Lung (tissue), 16 donors: ENCODE data around the gene AKT2. TPM values are rescaled to one million over a fixed set of nuclear protein-coding genes. Genes with fewer than 3 reads are reported as not detected.
A peak's percentile ranks its signal among the peaks of the same experiment; 100 is the strongest.
"Not testable (repeated sequence)": the region's sequence is repeated elsewhere in the genome, so short reads cannot be mapped to it uniquely, and the experiment has no call there.

Experiments
- ATAC-seq: fragments of 200-7000 bp; cut with Tn5 transposase; one replicate; pipeline ENCODE4 v1.9.1; 2020; ENCODE audit warnings: moderate number of reproducible peaks; ENCODE audit not compliant: insufficient read depth, low FRiP score
- DNase-seq, 3 donors: peaks; one replicate each; pipeline ENCODE4 v3.0.0-alpha.2; 2013 to 2017
- H3K27ac ChIP-seq, 2 donors: one replicate each; pipeline ENCODE4 v1.5.1; 2013; ENCODE audit warnings: mild to moderate bottlenecking in 2 of 2, moderate library complexity in 2 of 2, control low read depth in 1 of 2, inconsistent platforms in 1 of 2, low read depth in 1 of 2, low read length in 1 of 2
- H3K27me3 ChIP-seq, 3 donors: one replicate each; pipeline ENCODE4 v1.5.1; 2013; ENCODE audit warnings: low read length in 2 of 3; ENCODE audit not compliant: control insufficient read depth in 3 of 3, insufficient read depth in 3 of 3
- H3K36me3 ChIP-seq, 4 donors: one replicate each; pipeline ENCODE4 v1.5.1; 2013; ENCODE audit warnings: low read length in 4 of 4, mild to moderate bottlenecking in 1 of 4, moderate library complexity in 1 of 4; ENCODE audit not compliant: control insufficient read depth in 4 of 4, insufficient read depth in 4 of 4
- H3K4me1 ChIP-seq, 5 donors: one replicate each; pipeline ENCODE4 v1.5.1; 2013; ENCODE audit warnings: low read length in 5 of 5, mild to moderate bottlenecking in 2 of 5, moderate library complexity in 1 of 5; ENCODE audit not compliant: control insufficient read depth in 5 of 5, insufficient read depth in 5 of 5
- H3K4me3 ChIP-seq: one replicate; pipeline ENCODE4 v1.5.1; 2013; ENCODE audit warnings: mild to moderate bottlenecking, control low read depth, moderate library complexity
- H3K9ac ChIP-seq, 2 donors: one replicate each; pipeline ENCODE4 v1.5.1; 2013; ENCODE audit warnings: low read length in 2 of 2, control low read depth in 1 of 2; ENCODE audit not compliant: insufficient read depth in 1 of 2
- H3K9me3 ChIP-seq, 4 donors: one replicate each; pipeline ENCODE4 v1.5.1; 2013; ENCODE audit warnings: low read length in 3 of 4, mild to moderate bottlenecking in 1 of 4, moderate library complexity in 1 of 4; ENCODE audit not compliant: control insufficient read depth in 4 of 4, insufficient read depth in 3 of 4
- WGBS, 2 donors: extraction: QIAGEN DNeasy Blood & Tissue Kit; methylation state at CpG; one replicate each; pipeline ENCODE4 v1.1.7; 2013; 5-methylcytosine and 5-hydroxymethylcytosine counted together
- long read RNA-seq, 5 donors: transcript quantifications; one replicate each; lab custom pipeline, GENCODE V29; 2026
- polyA plus RNA-seq, 2 donors: library from polyadenylated mRNA; stranded (reverse); fragments of 200-250 nt; gene quantifications; one replicate each; pipeline ENCODE4 v1.2.1, GENCODE V29; 2013
- total RNA-seq, 2 donors: library from RNA; depleted of rRNA in 1 of 2; stranded (reverse); fragments of >200 nt in 1 of 2; gene quantifications; one replicate each; pipeline ENCODE4 v1.2.1, GENCODE V29; 2014 to 2021
- TF ChIP-seq, protein P1 (sequence below): IDR thresholded peaks from 2 replicates; pipeline ENCODE4 v1.5.1; 2012; ENCODE audit warnings: mild to moderate bottlenecking; ENCODE audit errors: control extremely low read depth, extremely low read depth
- donor health status: control.
- donor health status: control.
- donor health status: Bipolar disorder and iron deficiency.
- donor health status: healthy.
- donor health status: DM: yes; HTN: yes; CAD: no.

Gene AKT2
- total RNA-seq = 100 to 1,000 TPM; 117 to 138 TPM
- polyA plus RNA-seq = 10 to 100 TPM; 62.3 to 69.7 TPM
- long read RNA-seq, donor 1, full-length matches to known transcripts = 27 of 78 reads
- long read RNA-seq, donor 1, partial matches to known transcripts = 51 of 78 reads
- long read RNA-seq, donor 1, other reads (novel, unspliced or antisense) = 0 of 78 reads
- long read RNA-seq, donor 2, full-length matches to known transcripts = 8 of 17 reads
- long read RNA-seq, donor 2, partial matches to known transcripts = 9 of 17 reads
- long read RNA-seq, donor 2, other reads (novel, unspliced or antisense) = 0 of 17 reads
- long read RNA-seq, donor 3, full-length matches to known transcripts = 11 of 40 reads
- long read RNA-seq, donor 3, partial matches to known transcripts = 29 of 40 reads
- long read RNA-seq, donor 3, other reads (novel, unspliced or antisense) = 0 of 40 reads
- long read RNA-seq, donor 4, full-length matches to known transcripts = 15 of 34 reads
- long read RNA-seq, donor 4, partial matches to known transcripts = 19 of 34 reads
- long read RNA-seq, donor 4, other reads (novel, unspliced or antisense) = 0 of 34 reads
- long read RNA-seq, donor 5, full-length matches to known transcripts = 24 of 95 reads
- long read RNA-seq, donor 5, partial matches to known transcripts = 63 of 95 reads
- long read RNA-seq, donor 5, other reads (novel, unspliced or antisense) = 8 of 95 reads

DNA sequence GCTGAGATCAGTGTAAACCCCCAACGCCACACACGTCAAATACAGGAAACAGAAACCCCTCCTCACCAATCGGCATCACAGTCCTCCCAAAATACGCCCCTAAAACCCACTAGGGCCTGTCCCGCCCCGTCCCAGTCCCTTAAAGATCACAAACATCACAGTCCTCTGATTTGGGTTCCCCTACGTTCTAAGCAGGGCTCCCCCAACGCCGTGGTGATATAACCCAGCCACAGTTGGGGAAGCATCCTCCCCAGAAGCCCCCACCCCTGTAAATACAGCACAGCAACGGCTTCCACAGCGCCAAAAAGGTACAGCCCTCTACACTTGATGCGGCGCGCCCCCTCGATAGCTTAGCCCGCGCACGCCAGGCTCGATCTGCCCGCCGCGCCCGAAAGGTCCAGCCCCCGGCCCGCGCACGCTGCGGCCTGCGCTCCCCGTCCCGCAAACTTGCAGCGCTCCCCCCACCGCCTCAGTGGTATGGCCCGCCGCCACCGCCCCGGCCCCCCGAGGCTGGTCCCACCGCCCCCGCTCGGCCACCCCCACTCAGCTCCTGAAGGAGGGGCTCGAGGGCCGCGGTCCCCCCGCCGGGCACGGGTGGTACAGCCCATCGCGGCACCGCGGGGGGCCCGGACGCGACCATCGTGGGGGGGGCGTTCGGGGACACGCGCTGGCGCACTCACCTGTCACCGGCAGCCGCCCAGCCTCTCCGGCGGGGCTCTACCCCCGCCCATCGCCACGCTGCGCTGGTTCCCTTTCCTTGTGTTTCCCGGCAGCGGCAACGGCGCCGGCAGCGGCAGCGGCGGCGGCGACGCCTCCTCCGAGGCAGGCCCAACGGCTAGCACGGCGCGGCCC is at the start of gene AKT2:
Gene AKT2, minus strand, starts transcription at position 845 of the 852 bp plus-strand sequence. CDS start 20,078 bp downstream, outside the sequence.
- no peaks in the 10 kb centered on the region for H3K27me3 ChIP-seq
- WGBS, 2 donors = 0 to 1% methylated on average over 54 to 84 of the region's 84 CpGs
- H3K4me3 ChIP-seq = peak within 1 kb of the TSS; percentile 60
- H3K9ac ChIP-seq = peak within 1 kb of the TSS; percentile 66 to 97
- H3K4me1 ChIP-seq = peaks cover 5 to 42% (median 19%) of the 10 kb centered on the region in 5 donors
- TF ChIP-seq, protein P1, sequence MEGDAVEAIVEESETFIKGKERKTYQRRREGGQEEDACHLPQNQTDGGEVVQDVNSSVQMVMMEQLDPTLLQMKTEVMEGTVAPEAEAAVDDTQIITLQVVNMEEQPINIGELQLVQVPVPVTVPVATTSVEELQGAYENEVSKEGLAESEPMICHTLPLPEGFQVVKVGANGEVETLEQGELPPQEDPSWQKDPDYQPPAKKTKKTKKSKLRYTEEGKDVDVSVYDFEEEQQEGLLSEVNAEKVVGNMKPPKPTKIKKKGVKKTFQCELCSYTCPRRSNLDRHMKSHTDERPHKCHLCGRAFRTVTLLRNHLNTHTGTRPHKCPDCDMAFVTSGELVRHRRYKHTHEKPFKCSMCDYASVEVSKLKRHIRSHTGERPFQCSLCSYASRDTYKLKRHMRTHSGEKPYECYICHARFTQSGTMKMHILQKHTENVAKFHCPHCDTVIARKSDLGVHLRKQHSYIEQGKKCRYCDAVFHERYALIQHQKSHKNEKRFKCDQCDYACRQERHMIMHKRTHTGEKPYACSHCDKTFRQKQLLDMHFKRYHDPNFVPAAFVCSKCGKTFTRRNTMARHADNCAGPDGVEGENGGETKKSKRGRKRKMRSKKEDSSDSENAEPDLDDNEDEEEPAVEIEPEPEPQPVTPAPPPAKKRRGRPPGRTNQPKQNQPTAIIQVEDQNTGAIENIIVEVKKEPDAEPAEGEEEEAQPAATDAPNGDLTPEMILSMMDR = no peak
- peaks cover 0 to 7% (median 3%) of the 10 kb centered on the region in 4 donors for H3K36me3 ChIP-seq
- no peaks in the 10 kb centered on the region for H3K9me3 ChIP-seq
- DNase-seq = peak; percentile 82 to 88 (median 87)
- peak within 1 kb of the TSS; percentile 94 to 96 for H3K27ac ChIP-seq
- peak; percentile 55 for ATAC-seq

DNA sequence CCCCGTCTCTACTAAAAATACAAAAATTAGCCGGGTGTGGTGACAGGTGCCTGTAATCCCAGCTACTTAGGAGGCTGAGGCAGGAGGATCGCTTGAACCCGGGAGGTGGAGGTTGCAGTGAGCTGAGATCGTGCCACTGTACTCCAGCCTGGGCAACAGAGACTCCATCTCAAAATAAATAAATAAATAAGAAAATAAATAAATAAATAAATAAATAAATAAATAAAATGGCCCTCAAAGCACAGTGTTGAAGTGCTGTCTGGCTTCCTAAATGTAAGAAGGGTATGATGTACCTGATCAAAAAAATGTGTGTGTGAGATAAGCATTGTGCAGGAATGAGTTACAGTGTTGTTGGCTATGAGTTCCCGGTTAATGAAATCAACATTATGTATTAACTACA is 47.9 kb upstream of the AKT2 start:
- H3K4me1 ChIP-seq, ATAC-seq: not testable (repeated sequence)
- H3K36me3 ChIP-seq = peaks cover 19 to 38% (median 32%) of the 10 kb centered on the region in 4 donors

DNA sequence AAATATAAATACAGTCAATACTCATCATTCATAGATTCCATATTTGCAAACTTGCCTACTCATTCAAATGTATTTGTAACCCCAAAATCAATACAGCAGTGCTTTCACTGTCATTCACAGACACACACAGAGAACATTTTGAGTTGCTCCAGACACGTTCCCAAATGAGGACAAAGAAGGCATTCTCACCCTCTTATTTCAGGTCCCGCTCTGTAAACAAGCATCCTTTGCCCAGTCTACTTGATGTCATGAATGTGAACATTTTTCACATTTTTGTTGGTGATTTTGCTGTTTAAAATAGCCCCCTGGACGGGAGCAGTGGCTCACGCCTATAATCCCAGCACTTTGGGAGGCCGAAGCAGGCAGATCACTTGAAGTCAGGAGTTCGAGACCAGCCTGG is 47.5 kb upstream of the AKT2 start:
- no peaks in the 10 kb centered on the region for H3K27me3 ChIP-seq
- H3K4me1 ChIP-seq = peaks cover 0 to 4% (median 0%) of the 10 kb centered on the region in 5 donors
- peaks cover 19 to 41% (median 35%) of the 10 kb centered on the region in 4 donors for H3K36me3 ChIP-seq
- no peaks in the 10 kb centered on the region for H3K9me3 ChIP-seq
- no peak for DNase-seq
- ATAC-seq = no peak
- H3K9ac ChIP-seq = no peak overlapping the region
- no peak overlapping the region for H3K4me3 ChIP-seq
- WGBS, 2 donors = 90 to 93% methylated on average over 6 of the region's 6 CpGs
- TF ChIP-seq, protein P1 = no peak
- H3K27ac ChIP-seq = no peak overlapping the region

More for the DNA sequence above, 47.9 kb upstream of the AKT2 start:
- not testable (repeated sequence) for DNase-seq, H3K27ac ChIP-seq, H3K27me3 ChIP-seq, H3K4me3 ChIP-seq, H3K9ac ChIP-seq, H3K9me3 ChIP-seq
- 96 to 97% methylated on average over 6 of the region's 6 CpGs for WGBS, 2 donors
